Measurements from ENCODE around the gene NECAB3.

NECAB3 gene

GRCh38 chr20:33676652-33677645, 2.7 kb upstream of the NECAB3 start:
- no peak for DNase-seq

GRCh38 chr20:33676121-33676520, 1.9 kb upstream of the NECAB3 start:
- no peak for DNase-seq

- no peak for DNase-seq
Observed at GRCh38 chr20:33675136-33675959, 1.1 kb upstream of the NECAB3 start.

- no peak for DNase-seq
Observed at GRCh38 chr20:33673410-33674293, 576 bp downstream of the NECAB3 start.

GRCh38 chr20:33673114-33673409, 1.2 kb downstream of the NECAB3 start:
- no peak for DNase-seq

- DNase-seq = no peak
Observed at GRCh38 chr20:33672426-33673113, 1.7 kb downstream of the NECAB3 start.

- no peak for DNase-seq
Observed at GRCh38 chr20:33671573-33672288, 2.5 kb downstream of the NECAB3 start.

- no peak for DNase-seq
Observed at GRCh38 chr20:33670715-33671499, 3.3 kb downstream of the NECAB3 start.

- DNase-seq = no peak
Observed at GRCh38 chr20:33669873-33670640, 4.2 kb downstream of the NECAB3 start.

GRCh38 chr20:33669224-33669623, 5.0 kb downstream of the NECAB3 start:
- DNase-seq = no peak

- DNase-seq = no peak
Observed at GRCh38 chr20:33668466-33669155, 5.6 kb downstream of the NECAB3 start.

- no peak for DNase-seq
Observed at GRCh38 chr20:33667676-33668465, 6.4 kb downstream of the NECAB3 start.

GRCh38 chr20:33667245-33667675, 7.0 kb downstream of the NECAB3 start:
- no peak for DNase-seq

GRCh38 chr20:33666293-33667244, 7.7 kb downstream of the NECAB3 start, which contains the start of gene ACTL10:
TSS of gene ACTL10 (plus strand) at chr20:33666943. CDS start at chr20:33667498, 555 bp downstream.
- DNase-seq = no peak

GRCh38 chr20:33664762-33665144, 9.5 kb downstream of the NECAB3 start:
- no peak for DNase-seq

GRCh38 chr20:33664085-33664761, 10.0 kb downstream of the NECAB3 start:
- no peak for DNase-seq

All from NCI-H1092 (cell line).